Kidney epithelial cell (primary cell): ENCODE data around the gene PEF1. TPM values are rescaled to one million over a fixed set of nuclear protein-coding genes. Genes with fewer than 3 reads are reported as not detected.

ENCODE experiments used
- DNase-seq: peaks from one replicate; pipeline ENCODE4 v3.0.0-alpha.2; 2010; ENCODE audit warnings: low read depth
- H3K27me3 ChIP-seq: 2 replicates; pipeline ENCODE4 v1.6.0; 2011; ENCODE audit warnings: low read length; ENCODE audit not compliant: control insufficient read depth, insufficient read depth
- H3K36me3 ChIP-seq: 2 replicates; pipeline ENCODE4 v1.5.1; 2011; ENCODE audit warnings: low read length; ENCODE audit not compliant: control insufficient read depth, insufficient read depth
- H3K4me3 ChIP-seq: 2 replicates; pipeline ENCODE4 v1.5.1; 2011; ENCODE audit warnings: low read depth, mild to moderate bottlenecking, control low read depth, low read length
- total RNA-seq: library from RNA; depleted of rRNA; stranded (reverse); fragments of >200 nt; gene quantifications from 2 replicates; pipeline ENCODE4 v1.2.3, GENCODE V29; 2015
- TF ChIP-seq, protein P1 (sequence below): IDR thresholded peaks from 2 replicates; pipeline ENCODE4 v1.5.1; 2011; ENCODE audit warnings: mild to moderate bottlenecking, moderate library complexity, low read length, control low read depth, inconsistent platforms; ENCODE audit not compliant: insufficient read depth, poor library complexity, severe bottlenecking

The PEF1 gene
- total RNA-seq, 1 donor from 2014 or later: 86.8 TPM

DNA sequence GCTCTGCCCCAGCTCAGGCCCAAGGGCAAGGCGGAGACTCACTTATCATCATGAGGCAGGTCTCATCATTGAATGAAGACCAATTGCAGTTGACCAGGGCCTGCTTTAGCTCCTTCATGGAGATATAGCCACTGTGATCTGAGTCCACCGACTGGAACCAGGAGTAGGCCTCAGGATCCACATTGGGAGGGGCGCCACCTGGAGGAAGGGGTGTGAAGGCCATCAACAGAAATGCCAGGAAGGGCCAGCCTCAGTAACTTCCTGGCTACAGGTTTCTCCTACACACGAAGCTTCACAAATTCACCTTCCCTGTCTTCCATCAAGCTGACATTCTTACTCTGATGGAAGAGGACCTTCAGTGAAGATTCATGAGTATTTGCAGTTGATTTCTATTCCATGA lies 11.6 kb downstream of the PEF1 start:
- DNase-seq: no peak
- peaks cover 4% of the 10 kb centered on the region for H3K36me3 ChIP-seq
- TF ChIP-seq, protein P1, sequence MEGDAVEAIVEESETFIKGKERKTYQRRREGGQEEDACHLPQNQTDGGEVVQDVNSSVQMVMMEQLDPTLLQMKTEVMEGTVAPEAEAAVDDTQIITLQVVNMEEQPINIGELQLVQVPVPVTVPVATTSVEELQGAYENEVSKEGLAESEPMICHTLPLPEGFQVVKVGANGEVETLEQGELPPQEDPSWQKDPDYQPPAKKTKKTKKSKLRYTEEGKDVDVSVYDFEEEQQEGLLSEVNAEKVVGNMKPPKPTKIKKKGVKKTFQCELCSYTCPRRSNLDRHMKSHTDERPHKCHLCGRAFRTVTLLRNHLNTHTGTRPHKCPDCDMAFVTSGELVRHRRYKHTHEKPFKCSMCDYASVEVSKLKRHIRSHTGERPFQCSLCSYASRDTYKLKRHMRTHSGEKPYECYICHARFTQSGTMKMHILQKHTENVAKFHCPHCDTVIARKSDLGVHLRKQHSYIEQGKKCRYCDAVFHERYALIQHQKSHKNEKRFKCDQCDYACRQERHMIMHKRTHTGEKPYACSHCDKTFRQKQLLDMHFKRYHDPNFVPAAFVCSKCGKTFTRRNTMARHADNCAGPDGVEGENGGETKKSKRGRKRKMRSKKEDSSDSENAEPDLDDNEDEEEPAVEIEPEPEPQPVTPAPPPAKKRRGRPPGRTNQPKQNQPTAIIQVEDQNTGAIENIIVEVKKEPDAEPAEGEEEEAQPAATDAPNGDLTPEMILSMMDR: peak; percentile 53

DNA sequence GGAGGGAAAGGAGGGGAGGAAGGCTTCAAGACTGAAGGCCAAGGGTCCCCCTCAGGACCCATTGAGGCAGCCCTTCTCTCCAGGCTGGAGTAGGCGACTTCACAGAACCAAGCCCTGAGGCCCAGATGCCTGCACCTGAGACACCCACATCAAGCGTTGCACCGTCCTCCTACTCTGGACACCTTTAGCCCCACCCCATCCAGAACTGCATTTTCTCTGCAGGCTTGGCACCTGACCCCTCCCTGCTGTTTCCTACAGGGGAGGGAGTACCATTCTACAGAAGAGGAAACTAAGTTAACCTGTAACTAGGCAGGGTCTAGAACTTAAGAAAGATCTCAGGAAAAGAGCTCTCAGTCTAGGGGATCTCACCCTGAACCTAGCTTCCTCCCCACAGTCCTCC lies 12.0 kb downstream of the PEF1 start:
- TF ChIP-seq, protein P1: no peak

More for the DNA sequence above, 11.6 kb downstream of the PEF1 start:
- Histone ChIP-seq H3K27me3 (no peaks in the 10 kb centered on the region), H3K4me3 (no peak overlapping the region)

DNA sequence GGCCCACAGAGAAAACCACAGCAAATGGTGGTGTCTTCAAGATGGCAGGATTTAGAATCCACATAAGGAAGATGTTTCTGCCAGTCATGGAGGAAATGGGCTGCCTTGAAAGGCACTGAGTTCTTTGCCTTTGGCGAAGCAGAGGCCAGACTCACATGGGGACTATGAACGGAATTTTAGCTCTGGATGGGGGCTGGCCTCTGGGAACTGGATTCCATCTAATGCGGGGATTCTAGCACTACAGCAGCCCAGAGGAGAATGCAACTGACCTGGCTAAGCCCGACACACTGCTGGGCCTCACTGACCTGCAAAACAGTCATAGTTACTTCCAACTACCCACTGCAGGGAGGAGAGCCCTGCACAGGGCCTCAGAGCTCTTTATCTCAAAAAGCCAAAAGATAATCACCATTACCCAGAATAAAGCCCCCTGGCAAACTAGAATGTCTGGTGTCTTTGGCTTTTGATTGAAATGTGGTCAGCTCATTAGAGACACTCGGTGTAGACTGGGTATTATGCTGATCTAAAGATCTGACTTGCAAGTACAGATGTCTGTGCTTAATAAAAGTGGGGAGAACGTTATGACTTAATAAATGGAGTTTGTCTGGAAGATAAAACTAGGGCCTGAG lies 15.6 kb downstream of the PEF1 start:
- no peak overlapping the region for H3K4me3 ChIP-seq
- no peaks in the 10 kb centered on the region for H3K27me3 ChIP-seq
- TF ChIP-seq, protein P1: no peak
- DNase-seq: no peak
- H3K36me3 ChIP-seq: peaks cover 4% of the 10 kb centered on the region

More for the DNA sequence above, 12.0 kb downstream of the PEF1 start:
- H3K27me3 ChIP-seq: no peaks in the 10 kb centered on the region
- no peak for DNase-seq
- no peak overlapping the region for H3K4me3 ChIP-seq
- peaks cover 4% of the 10 kb centered on the region for H3K36me3 ChIP-seq

DNA sequence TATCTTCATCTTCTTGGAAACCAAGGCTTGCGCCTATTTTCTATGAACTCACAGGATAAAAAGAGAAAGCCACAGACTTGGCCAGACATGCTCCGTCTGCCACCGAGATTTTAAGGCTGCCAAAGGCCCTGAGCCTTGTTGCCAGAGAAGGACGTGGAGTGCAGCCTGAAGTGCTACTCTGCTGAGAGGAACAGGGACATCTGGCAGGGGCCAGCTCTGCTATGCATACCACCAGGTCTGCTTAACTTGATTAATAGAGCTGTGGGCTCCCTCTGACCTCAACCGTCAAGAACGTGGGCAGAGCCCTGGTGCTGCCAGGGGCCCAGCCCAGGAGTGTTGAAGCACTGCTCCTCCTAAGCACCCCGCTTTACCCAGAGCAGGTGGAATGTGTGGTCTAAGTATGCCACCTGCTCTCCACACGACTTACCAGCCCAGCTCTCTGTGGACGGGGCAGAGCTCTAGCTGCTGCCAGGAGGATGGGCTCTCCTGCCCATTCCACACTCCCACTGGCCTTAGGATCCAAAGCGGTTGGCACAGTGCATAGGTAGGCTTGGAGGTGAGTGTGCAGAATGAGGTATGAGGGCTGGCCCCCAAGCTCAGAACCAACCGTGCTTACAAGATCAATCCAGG lies 16.6 kb downstream of the PEF1 start:
- no peak overlapping the region for H3K4me3 ChIP-seq
- no peaks in the 10 kb centered on the region for H3K27me3 ChIP-seq
- TF ChIP-seq, protein P1: no peak
- DNase-seq: no peak
- H3K36me3 ChIP-seq: peaks cover 4% of the 10 kb centered on the region

DNA sequence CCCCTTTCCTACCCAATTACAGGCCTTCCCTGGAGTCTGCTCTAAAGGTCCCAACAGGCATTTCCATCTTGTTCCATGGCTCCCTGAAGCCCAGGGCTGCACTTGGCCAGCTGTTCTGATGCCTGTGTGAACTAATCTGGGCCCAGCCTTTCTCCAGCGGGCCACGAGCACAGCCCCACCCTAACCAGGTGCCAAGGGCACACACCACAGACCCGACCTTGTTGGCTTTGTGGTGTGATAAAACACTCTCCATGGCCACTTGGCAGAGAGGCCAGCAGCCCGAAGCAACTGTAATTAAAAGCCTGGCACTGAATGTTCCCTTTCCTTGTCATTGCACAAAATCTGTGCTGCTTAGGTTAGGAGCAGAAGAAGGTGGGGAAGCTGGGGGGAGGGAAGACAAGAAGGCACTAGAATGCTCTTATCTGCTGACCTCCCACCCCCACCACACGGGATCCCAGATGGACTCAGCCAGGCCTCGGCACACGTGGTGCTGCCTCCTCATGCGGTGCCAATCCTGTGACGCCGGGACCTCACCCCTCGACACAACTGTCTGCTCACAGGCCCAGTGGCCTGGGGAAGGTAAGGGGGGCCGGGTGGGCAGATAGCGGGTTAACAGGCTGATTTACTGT lies 17.3 kb downstream of the PEF1 start:
- Histone ChIP-seq H3K4me3 (no peak overlapping the region), H3K27me3 (no peaks in the 10 kb centered on the region), H3K36me3 (peaks cover 4% of the 10 kb centered on the region)
- DNase-seq: no peak
- TF ChIP-seq, protein P1: no peak
